ENCODE data around the gene ZDHHC21.

The ZDHHC21 gene

DNA sequence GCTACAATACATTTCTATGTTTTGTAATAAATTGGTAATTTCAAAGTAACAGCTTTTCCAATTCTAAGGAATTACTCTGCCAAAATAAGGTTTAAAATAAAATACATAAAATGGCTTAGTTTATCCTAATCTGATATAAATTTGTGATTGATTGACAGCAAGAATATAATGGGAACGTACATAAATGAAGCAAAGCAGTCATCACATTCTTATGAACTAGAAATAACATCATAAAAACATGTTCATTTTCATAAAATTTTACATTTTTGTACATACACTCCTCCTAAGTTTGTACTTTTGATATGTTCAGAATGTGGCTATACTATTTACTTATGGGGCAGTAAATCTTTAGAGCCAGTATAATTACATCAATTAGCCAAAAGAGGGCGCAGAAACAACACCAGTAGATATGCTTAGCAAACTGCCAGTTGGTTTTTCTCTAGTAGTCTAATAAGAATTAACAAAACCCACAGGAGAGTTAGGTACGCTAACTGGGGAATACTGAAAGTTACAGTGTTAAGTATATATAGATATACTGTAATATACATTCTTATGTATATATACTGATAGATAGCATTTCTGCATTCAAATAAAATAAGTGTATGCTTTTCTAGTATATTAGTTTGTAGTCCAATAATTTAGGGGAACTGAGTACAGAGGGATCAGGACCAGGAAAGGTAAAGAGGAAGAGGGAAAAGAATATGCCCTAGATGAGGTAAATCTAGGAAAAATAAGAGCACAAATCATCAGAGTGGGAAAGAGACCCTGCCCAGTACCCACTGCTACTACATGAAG, 76.8 kb downstream of the ZDHHC21 start:
- peak; percentile 21 for DNase-seq (ENCODE audit: low spot score)

- no peak for DNase-seq (ENCODE audit: low spot score)
Measured at GRCh38 chr9:14608540-14608939, 84.7 kb downstream of the ZDHHC21 start.

GRCh38 chr9:14597171-14597799, 95.9 kb downstream of the ZDHHC21 start:
- no peak for DNase-seq (ENCODE audit: low spot score)

GRCh38 chr9:14593406-14593805, 99.8 kb downstream of the ZDHHC21 start:
- no peak for DNase-seq (ENCODE audit: low spot score)

- no peak for DNase-seq (ENCODE audit: low spot score)
Measured at GRCh38 chr9:14591411-14591810, 101.8 kb downstream of the ZDHHC21 start.

DNA sequence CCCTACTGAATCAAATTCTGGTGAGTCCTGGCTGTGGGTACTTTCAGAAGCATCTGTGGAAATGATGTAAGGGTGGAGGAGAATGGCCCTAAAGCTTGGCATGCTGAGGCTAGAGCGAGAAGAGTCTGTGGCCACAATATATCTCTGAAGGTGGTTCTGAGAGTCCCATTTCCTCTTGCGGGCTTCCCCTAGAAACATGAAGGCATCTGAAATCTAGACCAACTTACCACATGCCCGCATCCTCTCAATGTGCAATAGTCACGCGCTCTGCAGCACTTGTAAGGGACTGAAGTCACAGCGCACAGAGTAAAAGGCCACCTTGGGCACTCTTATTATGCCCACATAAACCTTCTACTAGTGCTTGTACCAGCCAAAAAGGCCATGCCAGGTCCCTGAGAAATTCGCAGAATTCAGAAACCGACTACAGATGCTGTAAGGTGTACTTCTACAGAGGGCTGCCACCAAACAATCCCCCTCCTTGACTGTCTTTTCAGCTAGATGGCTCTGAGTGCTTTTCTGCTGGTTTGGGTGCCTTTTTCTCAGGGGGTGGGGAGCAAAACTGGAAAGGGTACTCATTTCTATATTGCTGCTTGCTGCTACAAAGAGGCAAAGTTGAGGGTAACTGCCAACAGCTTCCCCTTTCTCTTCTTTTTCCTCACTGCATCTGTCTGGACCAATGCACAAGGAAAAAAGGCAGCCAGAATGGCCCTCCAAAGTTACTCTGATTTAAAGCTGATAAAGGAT, 107.3 kb downstream of the ZDHHC21 start:
- DNase-seq (ENCODE audit: low spot score), result no peak

DNA sequence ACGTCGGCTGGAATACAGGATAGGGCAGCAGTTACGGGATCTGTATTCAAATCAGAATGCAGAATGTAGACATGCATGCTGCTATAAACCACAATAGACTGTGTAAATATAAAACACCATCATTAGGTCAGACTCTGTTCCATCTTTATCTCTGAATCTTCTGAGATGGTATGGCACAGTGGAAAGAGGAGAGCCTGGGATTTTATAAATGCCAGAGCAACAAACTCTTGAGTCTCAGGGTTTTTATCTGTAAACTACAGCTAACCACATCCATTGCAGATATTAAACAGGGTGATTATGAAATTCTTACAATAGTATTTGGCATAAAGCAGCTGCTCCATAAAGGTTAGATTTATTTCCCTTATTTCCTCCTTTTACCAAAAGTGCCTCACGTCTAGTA, 108.7 kb downstream of the ZDHHC21 start:
- DNase-seq (ENCODE audit: low spot score), result no peak

DNA sequence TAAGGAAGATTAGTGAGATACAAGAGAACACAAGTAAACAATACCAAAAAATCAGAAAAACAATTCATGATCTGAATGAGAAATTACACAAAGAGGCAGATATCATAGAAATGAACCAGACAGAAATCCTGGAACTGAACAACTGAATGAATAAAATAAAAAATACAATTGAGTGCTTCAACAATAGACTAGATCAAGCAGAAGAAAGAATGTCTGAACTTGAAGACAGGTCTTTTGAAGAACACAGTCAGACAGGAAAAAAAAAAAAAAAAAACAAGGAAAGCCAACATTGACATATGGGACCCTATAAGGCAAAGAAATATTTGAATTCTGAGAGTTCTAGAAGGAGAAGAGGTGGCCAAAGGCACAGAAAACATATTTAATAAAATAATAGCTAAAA, 115.2 kb downstream of the ZDHHC21 start:
- no peak for DNase-seq (ENCODE audit: low spot score)

- DNase-seq (ENCODE audit: low spot score), result no peak
Measured at GRCh38 chr9:14574173-14574572, 119.1 kb downstream of the ZDHHC21 start.

GRCh38 chr9:14573319-14573718, 119.9 kb downstream of the ZDHHC21 start:
- DNase-seq (ENCODE audit: low spot score), result no peak

DNA sequence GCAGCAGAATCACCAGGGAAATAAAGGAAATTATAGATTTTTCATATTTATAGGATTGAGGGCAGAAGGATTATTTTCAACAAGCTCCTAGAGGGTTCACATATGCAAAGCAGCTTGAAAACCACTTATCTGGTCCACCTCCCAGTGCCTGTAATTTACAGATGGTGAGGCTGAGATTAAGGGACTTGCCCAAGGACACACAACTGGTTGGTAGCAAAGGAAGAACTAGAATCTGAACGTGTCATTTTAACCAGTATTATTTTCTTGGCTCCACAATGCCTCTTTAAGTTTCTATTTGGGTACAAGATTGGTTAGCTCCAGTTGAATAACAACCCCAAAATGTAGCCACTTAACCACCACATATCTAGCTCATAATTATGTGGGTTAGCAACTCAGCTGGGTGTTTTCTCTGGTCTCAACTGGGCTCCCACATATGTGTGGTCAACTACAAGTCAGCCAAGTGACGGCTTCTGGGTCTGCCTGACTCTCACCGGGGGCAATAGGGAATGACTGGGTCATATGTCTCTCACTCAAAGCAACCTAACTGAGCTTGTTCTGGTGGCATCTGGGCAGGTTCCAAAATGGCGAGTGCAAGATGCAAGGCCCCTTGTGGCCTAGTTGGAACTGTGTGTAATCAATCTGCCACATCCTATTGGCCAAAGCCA, 127.7 kb downstream of the ZDHHC21 start:
- no peak for DNase-seq (ENCODE audit: low spot score)

- no peak for DNase-seq (ENCODE audit: low spot score)
Measured at GRCh38 chr9:14563902-14564624, 129.2 kb downstream of the ZDHHC21 start.

- DNase-seq (ENCODE audit: low spot score), result no peak
Measured at GRCh38 chr9:14561929-14562405, 131.3 kb downstream of the ZDHHC21 start.

Data from putamen (tissue), 1 donor.